ENCODE results near the gene SKOR2.

The SKOR2 gene

DNA sequence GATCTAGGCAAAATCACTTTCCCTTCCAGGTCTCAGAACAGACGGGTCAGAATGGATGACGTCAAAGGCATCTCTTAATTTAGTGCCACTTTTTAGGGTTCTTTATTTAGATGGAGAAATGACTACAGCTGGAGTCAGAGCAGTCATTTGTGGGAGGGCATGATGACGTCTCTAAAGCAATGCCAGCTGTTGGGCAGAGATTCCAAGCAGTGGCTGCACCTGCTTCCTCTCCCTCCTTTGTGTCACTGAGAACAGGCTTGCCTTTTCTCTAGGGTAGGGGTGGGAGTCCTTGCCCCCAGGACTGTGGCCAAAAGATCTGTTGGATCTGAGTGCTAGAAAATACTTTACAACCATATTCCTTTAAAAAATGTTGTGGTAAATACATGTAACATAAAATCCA, 28.7 kb upstream of the SKOR2 start:
- Histone ChIP-seq H3K27me3 (ENCODE audit: insufficient read depth, low read length, poor library complexity) (peaks cover 19% of the 10 kb centered on the region), H3K27ac (ENCODE audit: low read length) (no peak overlapping the region), H4K20me1 (ENCODE audit: insufficient read depth, low read length) (no peaks in the 10 kb centered on the region), H3K79me2 (ENCODE audit: insufficient read depth, low read length) (no peaks in the 10 kb centered on the region), H3K36me3 (ENCODE audit: insufficient read depth, low read length) (no peaks in the 10 kb centered on the region), H3K4me1 (ENCODE audit: insufficient read depth, low read length) (no peaks in the 10 kb centered on the region), H3K4me3 (ENCODE audit: low read depth in 1 of 2, low read length in 2 of 2) (no peak overlapping the region), H3K9me3 (ENCODE audit: insufficient read depth, low read length, severe bottlenecking) (no peaks in the 10 kb centered on the region), H3K9ac (ENCODE audit: low read depth, low read length) (no peak overlapping the region), H2AFZ (ENCODE audit: low read depth, low read length) (no peak overlapping the region), H3K4me2 (ENCODE audit: insufficient read depth, low read length) (no peak overlapping the region)
- no peak for ATAC-seq (ENCODE audit: insufficient read depth, low read depth)
- DNase-seq, result no peak
- no peak for TF ChIP-seq EZH2 (IDR thresholded peaks at IDR 0.05; ENCODE audit: borderline replicate concordance, low read depth, low read length, severe bottlenecking)
- TF ChIP-seq, protein P1, sequence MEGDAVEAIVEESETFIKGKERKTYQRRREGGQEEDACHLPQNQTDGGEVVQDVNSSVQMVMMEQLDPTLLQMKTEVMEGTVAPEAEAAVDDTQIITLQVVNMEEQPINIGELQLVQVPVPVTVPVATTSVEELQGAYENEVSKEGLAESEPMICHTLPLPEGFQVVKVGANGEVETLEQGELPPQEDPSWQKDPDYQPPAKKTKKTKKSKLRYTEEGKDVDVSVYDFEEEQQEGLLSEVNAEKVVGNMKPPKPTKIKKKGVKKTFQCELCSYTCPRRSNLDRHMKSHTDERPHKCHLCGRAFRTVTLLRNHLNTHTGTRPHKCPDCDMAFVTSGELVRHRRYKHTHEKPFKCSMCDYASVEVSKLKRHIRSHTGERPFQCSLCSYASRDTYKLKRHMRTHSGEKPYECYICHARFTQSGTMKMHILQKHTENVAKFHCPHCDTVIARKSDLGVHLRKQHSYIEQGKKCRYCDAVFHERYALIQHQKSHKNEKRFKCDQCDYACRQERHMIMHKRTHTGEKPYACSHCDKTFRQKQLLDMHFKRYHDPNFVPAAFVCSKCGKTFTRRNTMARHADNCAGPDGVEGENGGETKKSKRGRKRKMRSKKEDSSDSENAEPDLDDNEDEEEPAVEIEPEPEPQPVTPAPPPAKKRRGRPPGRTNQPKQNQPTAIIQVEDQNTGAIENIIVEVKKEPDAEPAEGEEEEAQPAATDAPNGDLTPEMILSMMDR (IDR thresholded peaks at IDR 0.05; ENCODE audit: borderline replicate concordance, extremely low read depth, low read length, poor library complexity, severe bottlenecking), result no peak

DNA sequence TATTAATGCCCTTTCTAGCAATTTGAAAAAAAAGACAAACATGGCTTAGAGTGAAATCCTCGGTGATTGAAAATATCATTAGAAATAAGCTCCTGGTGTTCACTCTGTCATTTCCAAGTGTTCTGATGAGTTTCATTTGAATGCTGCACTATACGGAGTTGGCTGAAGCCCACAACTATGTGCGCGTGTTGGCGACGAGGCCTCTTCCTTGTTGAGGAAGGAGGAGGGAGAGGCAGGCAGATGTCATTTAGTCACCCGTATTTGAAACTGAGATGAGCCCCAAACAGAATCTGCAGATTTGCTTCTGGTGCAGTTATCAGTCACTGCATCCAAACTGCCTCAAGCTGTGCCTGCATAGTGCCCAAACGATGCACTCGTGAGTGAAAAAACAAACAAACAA, 23.5 kb upstream of the SKOR2 start:
- no peaks in the 10 kb centered on the region for H4K20me1 ChIP-seq (ENCODE audit: insufficient read depth, low read length)
- H3K36me3 ChIP-seq (ENCODE audit: insufficient read depth, low read length), result no peaks in the 10 kb centered on the region
- no peak overlapping the region for H3K27ac ChIP-seq (ENCODE audit: low read length)
- DNase-seq, result no peak
- no peak overlapping the region for H3K4me2 ChIP-seq (ENCODE audit: insufficient read depth, low read length)
- H3K4me1 ChIP-seq (ENCODE audit: insufficient read depth, low read length), result no peaks in the 10 kb centered on the region
- no peak overlapping the region for H3K4me3 ChIP-seq (ENCODE audit: low read depth in 1 of 2, low read length in 2 of 2)
- peaks cover 22% of the 10 kb centered on the region for H3K27me3 ChIP-seq (ENCODE audit: insufficient read depth, low read length, poor library complexity)
- H3K9me3 ChIP-seq (ENCODE audit: insufficient read depth, low read length, severe bottlenecking), result no peaks in the 10 kb centered on the region
- H3K79me2 ChIP-seq (ENCODE audit: insufficient read depth, low read length), result no peaks in the 10 kb centered on the region
- no peak overlapping the region for H2AFZ ChIP-seq (ENCODE audit: low read depth, low read length)
- H3K9ac ChIP-seq (ENCODE audit: low read depth, low read length), result no peak overlapping the region
- TF ChIP-seq, protein P1 (IDR thresholded peaks at IDR 0.05; ENCODE audit: borderline replicate concordance, extremely low read depth, low read length, poor library complexity, severe bottlenecking), result no peak
- no peak for TF ChIP-seq EZH2 (IDR thresholded peaks at IDR 0.05; ENCODE audit: borderline replicate concordance, low read depth, low read length, severe bottlenecking)
- no peak for ATAC-seq (ENCODE audit: insufficient read depth, low read depth)

DNA sequence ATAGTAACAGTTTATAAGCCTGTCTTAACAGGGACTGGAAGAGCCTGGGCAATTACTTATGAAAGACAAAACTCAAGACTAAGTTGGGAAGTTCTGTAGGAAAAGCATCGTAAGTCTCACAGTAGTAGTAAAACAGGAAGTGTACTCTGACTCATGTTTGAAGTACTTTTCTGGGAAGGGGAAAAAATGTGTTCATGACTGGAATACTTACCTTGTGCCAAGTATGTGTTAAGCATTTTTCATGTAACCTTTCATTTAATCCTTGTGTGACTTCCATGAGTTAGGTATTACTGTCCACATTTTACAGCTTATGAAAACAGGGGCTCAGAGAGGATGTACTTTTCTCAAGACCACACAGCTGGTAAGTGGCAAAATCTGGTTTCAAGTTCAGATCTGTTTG, 13.7 kb upstream of the SKOR2 start:
- Histone ChIP-seq H2AFZ (ENCODE audit: low read depth, low read length) (no peak overlapping the region), H3K36me3 (ENCODE audit: insufficient read depth, low read length) (no peaks in the 10 kb centered on the region), H3K9ac (ENCODE audit: low read depth, low read length) (no peak overlapping the region), H3K4me1 (ENCODE audit: insufficient read depth, low read length) (no peaks in the 10 kb centered on the region), H3K79me2 (ENCODE audit: insufficient read depth, low read length) (no peaks in the 10 kb centered on the region), H3K27me3 (ENCODE audit: insufficient read depth, low read length, poor library complexity) (no peaks in the 10 kb centered on the region), H3K9me3 (ENCODE audit: insufficient read depth, low read length, severe bottlenecking) (no peaks in the 10 kb centered on the region), H3K4me2 (ENCODE audit: insufficient read depth, low read length) (no peak overlapping the region), H3K4me3 (ENCODE audit: low read depth in 1 of 2, low read length in 2 of 2) (no peak overlapping the region), H4K20me1 (ENCODE audit: insufficient read depth, low read length) (no peaks in the 10 kb centered on the region), H3K27ac (ENCODE audit: low read length) (no peak overlapping the region)
- ATAC-seq (ENCODE audit: insufficient read depth, low read depth) (no peak), DNase-seq (no peak)
- TF ChIP-seq, protein P1 (IDR thresholded peaks at IDR 0.05; ENCODE audit: borderline replicate concordance, extremely low read depth, low read length, poor library complexity, severe bottlenecking), result no peak

DNA sequence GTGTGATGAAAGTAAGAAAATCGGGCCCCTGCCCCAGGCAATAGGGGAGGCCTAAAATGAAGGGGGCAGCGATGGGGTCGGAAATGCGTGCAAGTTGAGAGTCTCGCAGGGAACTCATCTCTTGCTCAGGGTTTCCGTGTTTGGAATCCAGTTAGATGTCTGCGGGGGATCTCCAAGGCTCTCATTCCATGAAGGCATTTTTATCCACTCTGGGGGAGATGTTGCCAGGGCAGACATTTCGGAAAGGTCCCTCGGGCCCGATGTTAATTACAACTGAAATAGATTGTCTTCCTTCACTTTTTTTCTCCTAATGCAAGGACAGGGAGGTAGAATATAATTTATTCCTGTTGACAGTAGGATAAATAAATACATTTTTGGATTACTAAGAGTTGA, 12.8 kb upstream of the SKOR2 start:
- no peaks in the 10 kb centered on the region for H3K9me3 ChIP-seq (ENCODE audit: insufficient read depth, low read length, severe bottlenecking)
- no peaks in the 10 kb centered on the region for H4K20me1 ChIP-seq (ENCODE audit: insufficient read depth, low read length)
- TF ChIP-seq, protein P1 (IDR thresholded peaks at IDR 0.05; ENCODE audit: borderline replicate concordance, extremely low read depth, low read length, poor library complexity, severe bottlenecking), result no peak
- no peak for TF ChIP-seq EZH2 (IDR thresholded peaks at IDR 0.05; ENCODE audit: borderline replicate concordance, low read depth, low read length, severe bottlenecking)
- no peaks in the 10 kb centered on the region for H3K79me2 ChIP-seq (ENCODE audit: insufficient read depth, low read length)
- DNase-seq, result no peak
- H2AFZ ChIP-seq (ENCODE audit: low read depth, low read length), result no peak overlapping the region
- H3K4me3 ChIP-seq (ENCODE audit: low read depth in 1 of 2, low read length in 2 of 2), result no peak overlapping the region
- no peak overlapping the region for H3K9ac ChIP-seq (ENCODE audit: low read depth, low read length)
- no peaks in the 10 kb centered on the region for H3K27me3 ChIP-seq (ENCODE audit: insufficient read depth, low read length, poor library complexity)
- no peak for ATAC-seq (ENCODE audit: insufficient read depth, low read depth)
- no peak overlapping the region for H3K27ac ChIP-seq (ENCODE audit: low read length)
- no peaks in the 10 kb centered on the region for H3K4me1 ChIP-seq (ENCODE audit: insufficient read depth, low read length)
- H3K36me3 ChIP-seq (ENCODE audit: insufficient read depth, low read length), result no peaks in the 10 kb centered on the region
- no peak overlapping the region for H3K4me2 ChIP-seq (ENCODE audit: insufficient read depth, low read length)
